Caco-2 (cell line): ENCODE data around the gene PPM1K. TPM values are rescaled to one million over a fixed set of nuclear protein-coding genes. Genes with fewer than 3 reads are reported as not detected.

Experiments used
- BruUV-seq: library from RNA; stranded (reverse); fragments of 400-500 nt; replicated peaks from 2 replicates; lab custom pipeline; 2021; lab: Mats Ljungman, UMichigan
- CTCF ChIA-PET: fragments of 300-600 bp; sonication (Branson Sonifier 250); formaldehyde crosslinking; loops from one replicate; lab custom pipeline; 2022; ENCODE audit warnings: antibody characterized with exemption; lab: Charles Lee
- POLR2A ChIA-PET: fragments of 300-600 bp; sonication (Branson Sonifier 250); formaldehyde crosslinking; loops from one replicate; lab custom pipeline; 2022; ENCODE audit warnings: antibody characterized with exemption; lab: Charles Lee
- DNase-seq, 2 experiments: peaks; one replicate each; pipeline versions ENCODE4 v3.0.0 to v3.0.0-alpha.2; 2020 to 2022
- H3K27me3 ChIP-seq: replicated peaks from 2 replicates; pipeline ENCODE4 v1.6.0; 2011; ENCODE audit warnings: low read length; ENCODE audit not compliant: control insufficient read depth, insufficient read depth
- H3K36me3 ChIP-seq: 2 replicates; pipeline ENCODE4 v1.5.1; 2011; ENCODE audit warnings: low read length; ENCODE audit not compliant: control insufficient read depth, insufficient read depth
- H3K4me1 ChIP-seq: fragments of 250-450 bp; sonication (Bioruptor Pico); 2 replicates; pipeline ENCODE4 v1.5.1; 2020; ENCODE audit warnings: mild to moderate bottlenecking
- H3K4me3 ChIP-seq: 2 replicates; pipeline ENCODE4 v1.5.1; 2011; ENCODE audit warnings: low read depth, mild to moderate bottlenecking, control low read depth, low read length
- H3K9me3 ChIP-seq: fragments of 250-450 bp; sonication (Bioruptor Pico); 2 replicates; pipeline ENCODE4 v1.5.1; 2020; ENCODE audit warnings: mild to moderate bottlenecking, moderate library complexity
- H3K27ac Mint-ChIP-seq: one replicate; pipeline ENCODE4 v1.8.0; 2022; ENCODE audit warnings: mixed read lengths; ENCODE audit not compliant: unreplicated experiment
- H3K27me3 Mint-ChIP-seq: one replicate; pipeline ENCODE4 v1.8.0; 2022; ENCODE audit warnings: mixed read lengths; ENCODE audit not compliant: insufficient read depth, unreplicated experiment
- H3K36me3 Mint-ChIP-seq: one replicate; pipeline ENCODE4 v1.8.0; 2022; ENCODE audit warnings: mild to moderate bottlenecking, mixed read lengths; ENCODE audit not compliant: insufficient read depth, unreplicated experiment
- H3K4me1 Mint-ChIP-seq: one replicate; pipeline ENCODE4 v1.8.0; 2022; ENCODE audit warnings: low read depth, mixed read lengths; ENCODE audit not compliant: unreplicated experiment
- H3K4me3 Mint-ChIP-seq: one replicate; pipeline ENCODE4 v1.8.0; 2022; ENCODE audit warnings: mild to moderate bottlenecking, moderate library complexity, mixed read lengths; ENCODE audit not compliant: unreplicated experiment
- H3K9me3 Mint-ChIP-seq: one replicate; pipeline ENCODE4 v1.8.0; 2022; ENCODE audit warnings: mixed read lengths; ENCODE audit not compliant: unreplicated experiment
- CTCF ChIP-seq, 2 experiments: fragments of 200-600 bp in 1 of 2; IDR thresholded peaks; 1 replicate in 1 of 2; 2 replicates in 1 of 2; pipeline versions ENCODE4 v1.5.1 to v1.8.0; 2011 to 2022; ENCODE audit warnings: antibody characterized with exemption in 1 of 2, control low read depth in 1 of 2, inconsistent platforms in 1 of 2, low read depth in 1 of 2, low read length in 1 of 2, mild to moderate bottlenecking in 1 of 2, moderate library complexity in 1 of 2; ENCODE audit not compliant: insufficient read depth in 1 of 2, severe bottlenecking in 1 of 2, unreplicated experiment in 1 of 2
- intact Hi-C: fragments of 100-400 bp; cut with micrococcal nuclease; formaldehyde crosslinking; loops from one replicate; pipeline ENCODE4 v1.10.0; 2022; ENCODE audit not compliant: unreplicated experiment
- total RNA-seq: library from RNA; stranded (reverse); gene quantifications from 2 replicates; pipeline ENCODE4 v1.2.3, GENCODE V29; 2022

Gene PPM1K
- total RNA-seq, 1 experiment from 2014 or later = 23.8 TPM

GRCh38 chr4:88215351-88215750, 69.0 kb downstream of the PPM1K start:
- H3K27ac Mint-ChIP-seq = no peak overlapping the region
- H3K9me3 ChIP-seq = no peaks in the 10 kb centered on the region
- H3K4me1 Mint-ChIP-seq = peaks cover 29% of the 10 kb centered on the region
- no peak overlapping the region for H3K4me3 ChIP-seq
- H3K27me3 ChIP-seq = no peaks in the 10 kb centered on the region
- no peak for DNase-seq
- intact Hi-C loops = no loop called here
- peaks cover 3% of the 10 kb centered on the region for H3K9me3 Mint-ChIP-seq
- H3K4me1 ChIP-seq = peaks cover 17% of the 10 kb centered on the region
- no TSS peak for BruUV-seq
- no peak for TF ChIP-seq CTCF (IDR thresholded peaks at IDR 0.05; ENCODE audit: insufficient read depth in 1 of 2, low read depth in 1 of 2, low read length in 1 of 2, severe bottlenecking in 1 of 2, unreplicated experiment in 1 of 2)
- ChIA-PET POLR2A (no interaction called here), CTCF (interaction anchor here (1.5 kb wide), 1 partner anchor 161 kb away, joined by 3 read pairs; no protein-coding TSS in a partner anchor)
- peaks cover 6% of the 10 kb centered on the region for H3K36me3 Mint-ChIP-seq
- H3K4me3 Mint-ChIP-seq = no peak overlapping the region
- H3K27me3 Mint-ChIP-seq = no peaks in the 10 kb centered on the region
- H3K36me3 ChIP-seq = no peaks in the 10 kb centered on the region

GRCh38 chr4:88212253-88212561, 72.2 kb downstream of the PPM1K start:
- no peaks in the 10 kb centered on the region for H3K27me3 ChIP-seq
- TF ChIP-seq CTCF (IDR thresholded peaks at IDR 0.05; ENCODE audit: insufficient read depth in 1 of 2, low read depth in 1 of 2, low read length in 1 of 2, severe bottlenecking in 1 of 2, unreplicated experiment in 1 of 2) = no peak
- Mint-ChIP-seq H3K9me3 (no peaks in the 10 kb centered on the region), H3K4me3 (no peak overlapping the region), H3K27ac (no peak overlapping the region), H3K4me1 (peaks cover 13% of the 10 kb centered on the region), H3K27me3 (no peaks in the 10 kb centered on the region), H3K36me3 (no peaks in the 10 kb centered on the region)
- no peaks in the 10 kb centered on the region for H3K9me3 ChIP-seq
- no peaks in the 10 kb centered on the region for H3K36me3 ChIP-seq
- BruUV-seq = no TSS peak
- CTCF ChIA-PET = interaction anchor here (0.7 to 3.2 kb wide), 6 partner anchors 148 to 359 kb away, joined by 3 to 37 read pairs (median 6); no protein-coding TSS in a partner anchor
- intact Hi-C loops = loop anchor here (1.0 to 5.0 kb wide), 6 partner anchors 55 to 535 kb away; partner anchors contain the start of gene ABCG2
- DNase-seq = no peak
- no peak overlapping the region for H3K4me3 ChIP-seq
- POLR2A ChIA-PET = no interaction called here
- peaks cover 26% of the 10 kb centered on the region for H3K4me1 ChIP-seq

- no peaks in the 10 kb centered on the region for H3K9me3 ChIP-seq
- Mint-ChIP-seq H3K27me3 (no peaks in the 10 kb centered on the region), H3K36me3 (no peaks in the 10 kb centered on the region), H3K4me1 (peaks cover 14% of the 10 kb centered on the region), H3K4me3 (no peak overlapping the region), H3K9me3 (peaks cover 3% of the 10 kb centered on the region), H3K27ac (no peak overlapping the region)
- BruUV-seq = no TSS peak
- ChIA-PET CTCF (interaction anchor here (0.7 to 3.2 kb wide), 7 partner anchors 147 to 1041 kb away, joined by 3 to 37 read pairs (median 3); no protein-coding TSS in a partner anchor), POLR2A (interaction anchor here (0.6 kb wide), 1 partner anchor 178 kb away, joined by 5 read pairs; no protein-coding TSS in a partner anchor)
- H3K4me3 ChIP-seq = no peak overlapping the region
- peak in 1 of 2 experiments; percentile 72 for DNase-seq
- H3K27me3 ChIP-seq = no peaks in the 10 kb centered on the region
- no peaks in the 10 kb centered on the region for H3K36me3 ChIP-seq
- TF ChIP-seq CTCF (IDR thresholded peaks at IDR 0.05; ENCODE audit: insufficient read depth in 1 of 2, low read depth in 1 of 2, low read length in 1 of 2, severe bottlenecking in 1 of 2, unreplicated experiment in 1 of 2) = peak; percentile 41 to 73
- H3K4me1 ChIP-seq = peaks cover 23% of the 10 kb centered on the region
- intact Hi-C loops = loop anchor here (1.0 to 5.0 kb wide), 6 partner anchors 54 to 534 kb away; partner anchors contain the start of gene ABCG2
Measured at GRCh38 chr4:88211473-88212252, 72.7 kb downstream of the PPM1K start.
